KMS-11 (cell line): ENCODE measurements around the gene HTR1D.

Experiments used
- H2AFZ ChIP-seq: fragments of 200-600 bp; sonication (generic); 2 replicates; pipeline ENCODE4 v1.6.1; 2016; ENCODE audit warnings: antibody characterized with exemption, mixed run types, low read depth
- H3K27ac ChIP-seq: fragments of 200-600 bp; sonication (generic); 2 replicates; pipeline ENCODE4 v1.6.1; 2016; ENCODE audit warnings: mild to moderate bottlenecking, mixed run types
- H3K27me3 ChIP-seq: fragments of 200-600 bp; sonication (generic); 2 replicates; pipeline ENCODE4 v1.6.1; 2017; ENCODE audit warnings: mild to moderate bottlenecking, low read depth, mixed run types, moderate library complexity; ENCODE audit not compliant: insufficient read depth
- H3K36me3 ChIP-seq: fragments of 200-600 bp; sonication (generic); 2 replicates; pipeline ENCODE4 v1.6.1; 2017; ENCODE audit warnings: mild to moderate bottlenecking, mixed run types; ENCODE audit not compliant: insufficient read depth
- H3K4me1 ChIP-seq: fragments of 200-600 bp; sonication (generic); 2 replicates; pipeline ENCODE4 v1.6.1; 2016; ENCODE audit warnings: mild to moderate bottlenecking, low read depth, mixed run types; ENCODE audit not compliant: poor library complexity, severe bottlenecking
- H3K4me2 ChIP-seq: fragments of 200-600 bp; sonication (generic); 2 replicates; pipeline ENCODE4 v1.7.0; 2016; ENCODE audit warnings: mild to moderate bottlenecking, mixed run types
- H3K4me3 ChIP-seq: fragments of 200-600 bp; sonication (generic); IDR thresholded peaks from 2 replicates; pipeline ENCODE4 v1.6.1; 2017; ENCODE audit warnings: low read depth, low read length, mixed read lengths; ENCODE audit not compliant: insufficient read depth
- H3K79me2 ChIP-seq: fragments of 200-600 bp; sonication (generic); 2 replicates; pipeline ENCODE4 v1.6.1; 2016; ENCODE audit warnings: low read depth, mixed run types; ENCODE audit not compliant: insufficient read depth
- H3K9ac ChIP-seq: fragments of 200-600 bp; sonication (generic); 2 replicates; pipeline ENCODE4 v1.6.1; 2016; ENCODE audit warnings: mild to moderate bottlenecking, mixed run types
- H4K20me1 ChIP-seq: fragments of 200-600 bp; sonication (generic); 2 replicates; pipeline ENCODE4 v1.6.1; 2016; ENCODE audit warnings: mild to moderate bottlenecking, mixed run types; ENCODE audit not compliant: insufficient read depth
- TF ChIP-seq, protein P1 (sequence below): fragments of 200-600 bp; sonication (generic); conservative IDR thresholded peaks from 2 replicates; pipeline ENCODE4 v1.6.1; 2017; ENCODE audit warnings: low read depth, mild to moderate bottlenecking, antibody characterized with exemption, low read length, moderate library complexity, mixed read lengths

Gene HTR1D

GRCh38 chr1:23202263-23202749, 15.0 kb downstream of the HTR1D start:
- peak overlapping the region; percentile 65 for H3K4me2 ChIP-seq

GRCh38 chr1:23200883-23201282, 16.4 kb downstream of the HTR1D start:
- H3K79me2 ChIP-seq: no peaks in the 10 kb centered on the region
- no peaks in the 10 kb centered on the region for H4K20me1 ChIP-seq
- TF ChIP-seq, protein P1, sequence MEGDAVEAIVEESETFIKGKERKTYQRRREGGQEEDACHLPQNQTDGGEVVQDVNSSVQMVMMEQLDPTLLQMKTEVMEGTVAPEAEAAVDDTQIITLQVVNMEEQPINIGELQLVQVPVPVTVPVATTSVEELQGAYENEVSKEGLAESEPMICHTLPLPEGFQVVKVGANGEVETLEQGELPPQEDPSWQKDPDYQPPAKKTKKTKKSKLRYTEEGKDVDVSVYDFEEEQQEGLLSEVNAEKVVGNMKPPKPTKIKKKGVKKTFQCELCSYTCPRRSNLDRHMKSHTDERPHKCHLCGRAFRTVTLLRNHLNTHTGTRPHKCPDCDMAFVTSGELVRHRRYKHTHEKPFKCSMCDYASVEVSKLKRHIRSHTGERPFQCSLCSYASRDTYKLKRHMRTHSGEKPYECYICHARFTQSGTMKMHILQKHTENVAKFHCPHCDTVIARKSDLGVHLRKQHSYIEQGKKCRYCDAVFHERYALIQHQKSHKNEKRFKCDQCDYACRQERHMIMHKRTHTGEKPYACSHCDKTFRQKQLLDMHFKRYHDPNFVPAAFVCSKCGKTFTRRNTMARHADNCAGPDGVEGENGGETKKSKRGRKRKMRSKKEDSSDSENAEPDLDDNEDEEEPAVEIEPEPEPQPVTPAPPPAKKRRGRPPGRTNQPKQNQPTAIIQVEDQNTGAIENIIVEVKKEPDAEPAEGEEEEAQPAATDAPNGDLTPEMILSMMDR: no peak
- no peak overlapping the region for H3K4me3 ChIP-seq
- H3K4me1 ChIP-seq: peaks cover 34% of the 10 kb centered on the region
- H2AFZ ChIP-seq: no peak overlapping the region
- H3K9ac ChIP-seq: no peak overlapping the region
- no peaks in the 10 kb centered on the region for H3K36me3 ChIP-seq
- peak overlapping the region; percentile 78; the same call in 1 of the 2 replicates for H3K27ac ChIP-seq
- 0 out of 2 replicates have a peak overlapping the region, but pooled peaks have one; percentile 65 for H3K4me2 ChIP-seq
- H3K27me3 ChIP-seq: no peaks in the 10 kb centered on the region

More at GRCh38 chr1:23202263-23202749, 15.0 kb downstream of the HTR1D start:
- H2AFZ ChIP-seq: 0 out of 2 replicates have a peak overlapping the region, but pooled peaks have one; percentile 3
- no peaks in the 10 kb centered on the region for H4K20me1 ChIP-seq
- no peaks in the 10 kb centered on the region for H3K27me3 ChIP-seq
- TF ChIP-seq, protein P1: no peak
- H3K4me1 ChIP-seq: peaks cover 34% of the 10 kb centered on the region
- H3K27ac ChIP-seq: peak overlapping the region; percentile 78
- peak overlapping the region; percentile 9; the same call in 1 of the 2 replicates for H3K9ac ChIP-seq
- no peaks in the 10 kb centered on the region for H3K36me3 ChIP-seq
- no peak overlapping the region for H3K4me3 ChIP-seq
- H3K79me2 ChIP-seq: no peaks in the 10 kb centered on the region

GRCh38 chr1:23198373-23198772, 18.9 kb downstream of the HTR1D start:
- H3K4me3 ChIP-seq: no peak overlapping the region
- no peaks in the 10 kb centered on the region for H3K27me3 ChIP-seq
- H3K4me2 ChIP-seq: no peak overlapping the region
- H2AFZ ChIP-seq: no peak overlapping the region
- H3K9ac ChIP-seq: no peak overlapping the region
- H3K4me1 ChIP-seq: peaks cover 27% of the 10 kb centered on the region
- no peaks in the 10 kb centered on the region for H3K79me2 ChIP-seq
- H3K27ac ChIP-seq: no peak overlapping the region
- H4K20me1 ChIP-seq: no peaks in the 10 kb centered on the region
- H3K36me3 ChIP-seq: no peaks in the 10 kb centered on the region
- TF ChIP-seq, protein P1: no peak

GRCh38 chr1:23196627-23197328, 20.5 kb downstream of the HTR1D start:
- TF ChIP-seq, protein P1: no peak
- no peak overlapping the region for H3K9ac ChIP-seq
- H3K4me1 ChIP-seq: peaks cover 11% of the 10 kb centered on the region
- H3K27ac ChIP-seq: no peak overlapping the region
- no peaks in the 10 kb centered on the region for H3K27me3 ChIP-seq
- no peak overlapping the region for H2AFZ ChIP-seq
- no peaks in the 10 kb centered on the region for H3K36me3 ChIP-seq
- no peak overlapping the region for H3K4me3 ChIP-seq
- H3K79me2 ChIP-seq: no peaks in the 10 kb centered on the region
- no peaks in the 10 kb centered on the region for H4K20me1 ChIP-seq
- H3K4me2 ChIP-seq: no peak overlapping the region
